Activated naive CD8-positive, alpha-beta T cell (primary cell): ENCODE measurements around the gene MRTFA.
"Not testable (repeated sequence)": the region's sequence is repeated elsewhere in the genome, so short reads cannot be mapped to it uniquely, and the experiment has no call there.

Experiments
- H3K27ac Mint-ChIP-seq: one replicate; pipeline ENCODE4 v1.8.0; 2021; ENCODE audit warnings: mixed read lengths
- H3K27me3 Mint-ChIP-seq: one replicate; pipeline ENCODE4 v1.8.0; 2021; ENCODE audit warnings: mixed read lengths
- H3K36me3 Mint-ChIP-seq: one replicate; pipeline ENCODE4 v1.8.0; 2021; ENCODE audit warnings: mixed read lengths
- H3K4me1 Mint-ChIP-seq: one replicate; pipeline ENCODE4 v1.8.0; 2021; ENCODE audit warnings: low read depth, mixed read lengths
- H3K4me3 Mint-ChIP-seq: one replicate; pipeline ENCODE4 v1.8.0; 2021; ENCODE audit warnings: mild to moderate bottlenecking, mixed read lengths
- H3K9me3 Mint-ChIP-seq: one replicate; pipeline ENCODE4 v1.8.0; 2021; ENCODE audit warnings: low read depth, mixed read lengths

The MRTFA gene

GRCh38 chr22:40542821-40543540 is 93.5 kb downstream of the MRTFA start:
- H3K36me3 Mint-ChIP-seq: peaks cover 8% of the 10 kb centered on the region
- H3K27ac Mint-ChIP-seq: no peak overlapping the region
- H3K4me1 Mint-ChIP-seq: peaks cover 27% of the 10 kb centered on the region
- H3K9me3 Mint-ChIP-seq: no peaks in the 10 kb centered on the region
- H3K27me3 Mint-ChIP-seq: no peaks in the 10 kb centered on the region
- no peak overlapping the region for H3K4me3 Mint-ChIP-seq

- no peaks in the 10 kb centered on the region for H3K27me3 Mint-ChIP-seq
- peak overlapping the region; percentile 34 for H3K27ac Mint-ChIP-seq
- no peaks in the 10 kb centered on the region for H3K9me3 Mint-ChIP-seq
- H3K4me3 Mint-ChIP-seq: no peak overlapping the region
- H3K36me3 Mint-ChIP-seq: peaks cover 2% of the 10 kb centered on the region
- peaks cover 27% of the 10 kb centered on the region for H3K4me1 Mint-ChIP-seq
Measured at GRCh38 chr22:40541300-40541699, 95.2 kb downstream of the MRTFA start.

GRCh38 chr22:40540265-40540664 is 96.3 kb downstream of the MRTFA start:
- H3K4me1 Mint-ChIP-seq: peaks cover 33% of the 10 kb centered on the region
- H3K9me3 Mint-ChIP-seq: no peaks in the 10 kb centered on the region
- H3K4me3 Mint-ChIP-seq: no peak overlapping the region
- H3K36me3 Mint-ChIP-seq: no peaks in the 10 kb centered on the region
- no peaks in the 10 kb centered on the region for H3K27me3 Mint-ChIP-seq
- peak overlapping the region; percentile 24 for H3K27ac Mint-ChIP-seq

GRCh38 chr22:40536149-40536548 is 100.4 kb downstream of the MRTFA start:
- H3K27me3 Mint-ChIP-seq, H3K36me3 Mint-ChIP-seq, H3K4me3 Mint-ChIP-seq, H3K9me3 Mint-ChIP-seq, H3K27ac Mint-ChIP-seq: not testable (repeated sequence)
- peaks cover 58% of the 10 kb centered on the region for H3K4me1 Mint-ChIP-seq

- Mint-ChIP-seq H3K27ac (peak overlapping the region; percentile 73), H3K4me1 (peaks cover 58% of the 10 kb centered on the region), H3K36me3 (peaks cover under 1% of the 10 kb centered on the region), H3K4me3 (no peak overlapping the region), H3K27me3 (no peaks in the 10 kb centered on the region), H3K9me3 (no peaks in the 10 kb centered on the region)
Measured at GRCh38 chr22:40535642-40536041, 100.9 kb downstream of the MRTFA start.

GRCh38 chr22:40535189-40535512 is 101.4 kb downstream of the MRTFA start:
- Mint-ChIP-seq H3K4me1 (peaks cover 61% of the 10 kb centered on the region), H3K27ac (peak overlapping the region; percentile 82), H3K4me3 (peak overlapping the region; percentile 84), H3K27me3 (no peaks in the 10 kb centered on the region), H3K9me3 (no peaks in the 10 kb centered on the region), H3K36me3 (peaks cover 3% of the 10 kb centered on the region)

- H3K36me3 Mint-ChIP-seq: peaks cover 3% of the 10 kb centered on the region
- peak overlapping the region; percentile 82 for H3K27ac Mint-ChIP-seq
- H3K27me3 Mint-ChIP-seq: no peaks in the 10 kb centered on the region
- peak overlapping the region; percentile 84 for H3K4me3 Mint-ChIP-seq
- H3K4me1 Mint-ChIP-seq: peaks cover 66% of the 10 kb centered on the region
- no peaks in the 10 kb centered on the region for H3K9me3 Mint-ChIP-seq
Measured at GRCh38 chr22:40534379-40535188, 101.9 kb downstream of the MRTFA start.

GRCh38 chr22:40533712-40534378 is 102.7 kb downstream of the MRTFA start:
- peak overlapping the region; percentile 84 for H3K4me3 Mint-ChIP-seq
- peak overlapping the region; percentile 82 for H3K27ac Mint-ChIP-seq
- peaks cover 3% of the 10 kb centered on the region for H3K36me3 Mint-ChIP-seq
- H3K9me3 Mint-ChIP-seq: no peaks in the 10 kb centered on the region
- H3K27me3 Mint-ChIP-seq: no peaks in the 10 kb centered on the region
- peaks cover 69% of the 10 kb centered on the region for H3K4me1 Mint-ChIP-seq

GRCh38 chr22:40531951-40532900 is 104.3 kb downstream of the MRTFA start:
- no peaks in the 10 kb centered on the region for H3K9me3 Mint-ChIP-seq
- peak overlapping the region; percentile 88 for H3K27ac Mint-ChIP-seq
- no peaks in the 10 kb centered on the region for H3K27me3 Mint-ChIP-seq
- peak overlapping the region; percentile 84 for H3K4me3 Mint-ChIP-seq
- H3K4me1 Mint-ChIP-seq: peaks cover 75% of the 10 kb centered on the region
- peaks cover 3% of the 10 kb centered on the region for H3K36me3 Mint-ChIP-seq

GRCh38 chr22:40530391-40530790 is 106.1 kb downstream of the MRTFA start:
- Mint-ChIP-seq H3K4me1 (peaks cover 85% of the 10 kb centered on the region), H3K4me3 (peak overlapping the region; percentile 32), H3K27ac (peak overlapping the region; percentile 34)
- H3K36me3 Mint-ChIP-seq, H3K9me3 Mint-ChIP-seq, H3K27me3 Mint-ChIP-seq: not testable (repeated sequence)

- H3K4me1 Mint-ChIP-seq: peaks cover 82% of the 10 kb centered on the region
- H3K27ac Mint-ChIP-seq: peak overlapping the region; percentile 55
- no peaks in the 10 kb centered on the region for H3K9me3 Mint-ChIP-seq
- H3K36me3 Mint-ChIP-seq: peaks cover 3% of the 10 kb centered on the region
- no peaks in the 10 kb centered on the region for H3K27me3 Mint-ChIP-seq
- peak overlapping the region; percentile 32 for H3K4me3 Mint-ChIP-seq
Measured at GRCh38 chr22:40529821-40530220, 106.7 kb downstream of the MRTFA start.

GRCh38 chr22:40526960-40527359 is 109.6 kb downstream of the MRTFA start:
- H3K4me1 Mint-ChIP-seq: peaks cover 56% of the 10 kb centered on the region
- H3K27ac Mint-ChIP-seq: peak overlapping the region; percentile 35
- H3K9me3 Mint-ChIP-seq: no peaks in the 10 kb centered on the region
- no peaks in the 10 kb centered on the region for H3K27me3 Mint-ChIP-seq
- no peak overlapping the region for H3K4me3 Mint-ChIP-seq
- H3K36me3 Mint-ChIP-seq: peaks cover 3% of the 10 kb centered on the region

- no peaks in the 10 kb centered on the region for H3K27me3 Mint-ChIP-seq
- H3K36me3 Mint-ChIP-seq: peaks cover under 1% of the 10 kb centered on the region
- H3K4me1 Mint-ChIP-seq: peaks cover 45% of the 10 kb centered on the region
- H3K4me3 Mint-ChIP-seq: no peak overlapping the region
- H3K9me3 Mint-ChIP-seq: no peaks in the 10 kb centered on the region
- peak overlapping the region; percentile 3 for H3K27ac Mint-ChIP-seq
Measured at GRCh38 chr22:40525250-40525884, 111.2 kb downstream of the MRTFA start.
